NCI-H146 treated with DMSO at 0.1 percent for 48 hours (cell line): ENCODE data around the gene PRKCE.

Source experiments
- DNase-seq: peaks from one replicate; lab custom pipeline; 2025; ENCODE audit not compliant: unreplicated experiment; lab: John Stamatoyannopoulos, UW

PRKCE gene

DNA sequence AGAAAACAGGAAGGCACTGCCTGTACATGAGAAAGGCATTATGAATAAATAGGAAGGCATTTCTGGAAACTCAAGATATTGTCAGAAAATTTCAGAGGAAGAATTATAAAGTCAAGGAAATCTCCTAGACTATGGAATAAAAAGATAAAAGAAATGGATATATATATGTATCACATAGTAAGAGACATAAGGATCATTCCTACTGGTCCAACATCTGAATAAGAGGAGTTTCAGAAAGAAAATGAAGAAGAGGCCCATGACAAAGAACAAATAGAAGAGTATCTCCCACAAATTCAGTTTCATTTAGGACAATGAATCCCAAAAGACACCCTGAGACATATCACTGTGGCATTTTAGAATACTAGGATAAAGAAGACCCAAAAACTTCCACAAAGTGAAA lies 178.8 kb downstream of the PRKCE start:
- DNase-seq, result no peak

DNA sequence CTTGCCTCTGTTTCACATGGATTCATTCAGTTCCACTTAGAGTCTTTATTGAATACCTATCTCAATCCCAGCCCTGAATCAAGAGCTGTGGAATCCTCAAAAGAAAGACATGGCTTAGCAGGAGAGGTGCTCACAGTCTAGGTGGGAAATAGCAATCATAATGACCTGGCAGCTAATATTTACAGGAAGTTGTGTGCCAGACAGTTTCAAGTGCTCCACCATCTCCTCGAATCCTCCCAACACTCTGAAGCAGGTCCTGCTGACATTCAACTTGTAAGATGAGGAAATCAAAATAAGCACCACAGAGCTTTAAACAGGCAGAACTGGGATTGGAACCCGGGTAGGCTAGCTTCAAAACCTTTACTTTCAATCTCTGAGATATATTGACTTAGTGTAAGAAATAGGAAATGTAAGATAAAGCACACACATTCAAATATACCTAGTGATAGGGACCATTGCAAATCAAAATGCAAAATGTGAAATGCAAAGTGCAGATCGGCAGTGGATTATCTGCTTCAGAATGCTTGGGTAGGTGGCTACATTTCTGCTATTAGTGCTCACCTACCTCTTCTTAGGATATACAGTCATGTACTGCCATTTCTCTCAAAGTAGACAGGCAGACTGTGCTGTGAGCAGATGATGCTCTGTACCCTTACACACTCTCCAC lies 182.0 kb downstream of the PRKCE start:
- no peak for DNase-seq

DNA sequence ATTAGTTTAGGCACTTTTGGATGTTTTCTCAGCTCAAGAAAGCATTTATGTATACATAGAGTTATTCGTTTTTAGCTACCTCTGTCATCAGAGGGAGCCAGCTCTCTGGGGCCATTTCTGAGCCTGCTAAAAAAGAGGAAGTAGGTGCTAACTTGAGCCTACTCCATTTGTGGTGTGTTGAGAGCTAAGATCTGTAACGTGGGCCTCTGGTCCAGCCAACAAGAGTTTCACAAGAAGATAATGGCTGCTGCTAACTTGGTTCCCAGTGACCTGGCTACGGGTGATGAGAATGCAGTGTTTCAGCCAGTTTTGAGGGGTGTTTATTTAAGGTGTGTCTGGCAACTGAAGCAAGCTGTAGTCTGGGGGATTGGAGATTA lies 182.5 kb downstream of the PRKCE start:
- no peak for DNase-seq

DNA sequence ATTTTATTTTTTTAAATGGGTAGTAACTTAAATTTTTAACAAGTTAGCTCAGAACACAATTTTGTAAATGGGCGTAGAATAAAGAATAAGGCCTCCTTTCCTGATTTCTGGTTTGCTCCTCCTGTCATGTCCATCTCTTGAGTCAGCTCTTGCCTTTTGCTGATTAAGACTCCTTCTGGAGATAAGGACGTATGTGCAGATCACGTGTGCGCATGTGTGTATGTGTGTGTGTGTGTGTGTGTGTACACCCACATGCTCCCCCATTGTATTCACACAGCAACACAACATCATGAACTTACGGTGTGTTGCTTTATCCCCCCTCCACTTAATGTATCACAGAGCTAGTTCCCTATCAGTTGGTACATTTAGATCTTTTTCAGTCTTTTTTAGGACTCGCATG lies 182.9 kb downstream of the PRKCE start:
- no peak for DNase-seq

DNA sequence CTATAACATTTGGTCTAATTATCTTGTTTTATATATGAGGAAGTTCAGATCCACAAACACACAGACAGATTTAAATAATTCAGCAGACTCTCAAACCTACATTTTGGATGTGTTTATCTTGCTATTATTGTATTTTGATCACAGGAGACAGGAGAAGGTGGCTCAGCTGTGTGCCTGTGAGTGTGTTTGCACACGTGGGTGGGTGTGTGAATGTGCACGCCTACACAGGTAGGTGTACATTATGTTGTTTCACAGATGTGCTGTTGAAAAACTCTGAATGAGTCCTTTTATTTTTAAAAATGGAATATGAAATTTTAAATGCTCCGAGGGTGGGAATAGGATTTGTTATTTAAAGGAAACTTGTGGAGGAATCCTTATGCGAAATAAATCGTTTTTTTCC lies 183.4 kb downstream of the PRKCE start:
- no peak for DNase-seq

DNA sequence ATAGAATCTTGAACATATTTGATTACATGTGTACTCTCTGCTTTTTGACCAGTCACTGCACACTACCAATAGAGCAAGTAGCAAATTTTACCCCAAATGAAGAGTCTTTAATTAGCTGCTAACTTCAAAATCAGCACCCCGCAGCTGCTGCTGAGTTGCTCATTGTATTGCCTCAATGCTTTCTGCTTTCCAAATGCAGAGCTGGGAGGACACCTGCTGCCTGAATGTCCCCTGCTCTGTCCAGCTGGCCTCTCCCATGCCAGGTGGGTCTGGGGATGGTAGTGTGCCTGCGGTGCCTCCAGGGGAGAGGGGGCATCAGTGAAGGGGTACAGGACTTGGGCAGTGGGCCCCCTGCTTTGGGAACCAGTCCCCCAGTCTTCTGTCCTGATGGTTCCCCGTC lies 184.8 kb downstream of the PRKCE start:
- peak; percentile 72 for DNase-seq

DNA sequence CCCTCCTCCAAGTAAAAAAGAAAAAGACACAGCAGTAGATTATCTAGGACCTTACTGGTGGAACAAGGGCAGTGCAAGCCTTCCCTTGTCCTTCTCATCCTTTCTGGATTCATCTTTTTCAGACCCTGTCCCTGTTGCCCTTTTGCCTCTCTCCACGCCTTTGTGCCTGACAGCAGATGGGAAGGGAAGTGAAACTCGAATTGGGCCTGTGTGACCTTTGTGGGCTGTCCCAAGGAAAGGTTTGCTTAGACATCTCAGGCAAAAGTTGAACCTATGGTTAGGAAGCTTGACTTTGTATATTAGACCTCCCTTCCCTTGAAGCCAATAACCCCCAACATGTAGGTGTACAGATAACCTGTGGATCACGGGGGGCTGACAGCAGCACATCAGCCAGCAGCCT lies 185.3 kb downstream of the PRKCE start:
- no peak for DNase-seq

DNA sequence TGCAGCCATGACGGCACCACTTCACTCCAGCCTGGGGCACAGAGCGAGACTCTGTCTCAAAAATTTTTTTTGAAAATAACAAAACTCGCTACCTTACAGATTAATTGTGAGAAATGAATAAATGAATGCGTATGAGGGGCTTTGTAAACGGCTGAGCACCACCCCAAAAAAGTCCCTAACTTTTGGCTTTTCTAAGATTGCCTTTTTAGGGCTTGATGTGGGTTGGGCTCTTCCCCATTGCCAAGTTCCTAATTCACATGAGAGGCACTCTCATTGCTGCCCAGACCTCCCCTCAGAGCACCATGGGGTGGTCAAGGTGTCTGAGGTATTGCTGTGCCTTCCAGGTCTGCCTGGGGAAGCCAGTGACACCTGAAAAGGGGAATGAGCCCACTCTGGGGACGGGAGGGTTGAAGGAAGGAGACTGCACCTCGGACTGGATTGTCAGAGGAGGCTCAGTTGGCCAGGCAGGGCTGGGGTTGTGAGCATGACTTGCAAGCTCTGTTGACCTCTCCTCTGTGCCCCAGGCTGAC lies 186.4 kb downstream of the PRKCE start:
- no peak for DNase-seq

DNA sequence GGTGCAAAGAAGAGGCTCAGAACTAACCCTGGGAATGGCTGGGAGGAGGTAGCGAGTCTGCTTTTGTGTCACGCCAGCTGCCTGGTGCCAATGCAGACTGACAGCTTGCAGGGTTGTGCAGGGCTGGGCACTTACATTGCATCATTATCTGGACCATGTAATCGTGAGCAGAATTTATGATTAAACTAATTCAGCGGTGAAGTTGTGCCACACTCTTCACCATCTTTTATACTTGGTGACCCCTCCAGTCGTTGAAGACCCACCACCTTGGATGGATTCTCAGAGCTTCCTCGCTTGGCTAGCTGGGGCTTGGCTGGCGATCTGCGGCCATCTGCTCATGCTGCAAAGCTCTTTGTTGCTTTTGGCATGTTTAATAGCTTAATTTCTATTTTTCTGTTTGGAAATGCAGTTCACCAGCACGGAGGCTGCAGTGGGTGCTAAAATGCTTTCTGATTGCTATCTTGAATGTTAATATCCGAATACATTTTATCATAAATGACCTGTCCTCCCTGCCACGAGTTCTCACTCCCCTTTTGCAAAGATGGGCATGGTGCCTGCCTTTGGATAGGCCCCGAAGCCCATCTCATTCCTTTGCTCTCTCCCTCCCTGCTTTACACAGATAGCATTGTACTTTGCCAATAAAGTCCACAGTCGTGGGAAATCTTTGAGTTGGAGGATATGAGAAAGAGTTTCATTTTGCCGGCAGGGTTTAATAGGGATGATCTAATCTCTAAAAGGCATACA lies 188.2 kb downstream of the PRKCE start:
- DNase-seq, result no peak

DNA sequence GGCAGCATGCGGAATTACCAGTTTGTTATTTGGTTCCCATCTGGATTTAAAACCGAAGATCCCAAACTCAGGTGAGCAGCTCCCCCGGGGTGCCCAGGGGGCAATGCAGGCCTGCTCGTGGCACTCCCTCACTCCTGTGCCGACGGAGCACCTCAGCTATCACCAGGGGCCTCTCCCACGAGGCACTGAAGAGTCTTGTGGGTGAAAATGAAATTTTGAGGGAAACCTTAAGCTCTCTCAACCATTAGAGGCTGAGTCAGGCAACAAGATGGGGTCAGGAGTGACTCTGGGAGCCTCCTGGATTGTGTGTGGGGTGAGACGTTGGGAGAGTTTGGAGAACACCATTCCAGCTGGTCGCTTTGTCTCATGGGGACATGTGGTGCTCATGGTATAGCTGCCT lies 189.0 kb downstream of the PRKCE start:
- no peak for DNase-seq

DNA sequence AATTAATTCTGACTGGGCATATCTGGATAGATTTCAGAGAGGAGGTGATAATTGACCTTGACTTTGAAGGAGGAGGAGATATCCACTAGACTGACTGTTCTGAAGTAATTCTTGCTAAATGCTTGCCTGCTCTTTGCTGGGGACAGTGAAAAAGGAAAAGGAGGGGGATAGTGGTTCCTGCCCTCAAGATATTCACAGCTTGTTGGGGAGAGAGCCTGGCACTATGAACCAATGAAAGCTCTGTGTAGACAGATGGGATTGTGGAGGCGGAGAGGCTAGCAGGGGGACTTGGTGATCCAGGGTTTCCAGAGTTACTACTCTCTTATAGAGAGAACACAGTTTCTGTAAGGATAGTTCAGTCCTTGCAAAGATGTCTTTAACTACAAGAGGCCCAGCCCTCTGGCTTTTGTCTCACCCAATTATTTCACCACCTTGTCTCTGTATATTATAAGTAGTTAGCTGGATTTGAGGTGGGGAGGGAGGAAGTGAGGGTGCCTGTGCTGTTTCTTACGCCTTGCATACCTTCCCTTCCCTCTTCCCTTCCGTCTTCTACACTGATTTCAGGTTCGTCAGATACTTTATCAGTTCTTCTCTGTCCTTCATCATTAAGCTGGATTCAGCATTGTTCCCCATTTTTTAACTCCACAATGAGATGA lies 190.4 kb downstream of the PRKCE start:
- DNase-seq, result no peak

DNA sequence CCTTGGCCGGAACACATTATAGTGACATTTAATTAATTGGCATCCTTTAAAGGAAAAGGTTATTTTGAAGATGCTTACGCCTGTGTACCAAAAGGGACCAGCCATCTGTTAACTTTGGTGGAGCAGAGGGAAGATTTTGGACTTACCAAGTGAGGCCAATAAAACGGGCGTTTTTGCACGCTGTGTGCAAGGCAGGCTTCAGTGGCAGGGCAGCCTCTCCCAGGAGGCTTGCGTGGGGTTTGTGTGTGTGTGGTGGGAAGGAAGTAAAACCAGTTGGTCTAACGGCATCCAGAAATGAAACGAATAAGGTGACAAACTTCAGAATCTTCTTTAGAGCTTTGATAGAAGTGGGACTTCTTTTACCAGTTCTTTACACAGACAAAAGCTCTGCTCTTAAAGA lies 191.7 kb downstream of the PRKCE start:
- no peak for DNase-seq

DNA sequence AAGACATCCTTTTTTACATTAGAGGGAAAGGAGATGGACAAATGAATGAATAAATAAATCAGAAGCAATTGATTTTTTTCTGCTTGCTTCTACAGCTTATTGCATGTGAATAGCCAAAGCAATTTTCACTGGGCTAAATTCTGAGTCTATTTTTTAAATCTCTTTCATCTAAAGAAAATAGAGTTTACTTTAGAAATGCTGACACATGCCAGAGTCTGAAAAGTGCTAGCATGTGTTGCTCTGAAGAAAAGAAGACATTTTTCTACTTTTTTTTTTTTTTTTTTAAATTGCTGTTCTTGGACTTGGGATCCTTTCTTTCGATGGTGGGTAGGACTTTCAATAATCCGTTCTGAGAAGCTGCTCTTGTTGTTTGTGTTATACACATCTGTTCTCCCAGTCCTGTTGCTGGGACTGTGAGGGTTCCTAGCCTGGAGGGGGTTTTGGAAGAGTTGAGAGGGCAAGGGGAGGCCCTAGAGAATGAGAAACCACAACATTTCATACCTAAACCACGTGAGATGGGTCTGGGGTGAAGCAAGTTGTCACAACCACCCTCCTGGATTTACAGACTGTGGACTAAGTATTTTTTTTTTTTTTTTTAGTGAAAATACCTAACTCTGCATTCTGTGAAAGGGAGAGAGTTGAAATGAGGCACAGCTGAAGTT lies 193.5 kb downstream of the PRKCE start:
- no peak for DNase-seq

DNA sequence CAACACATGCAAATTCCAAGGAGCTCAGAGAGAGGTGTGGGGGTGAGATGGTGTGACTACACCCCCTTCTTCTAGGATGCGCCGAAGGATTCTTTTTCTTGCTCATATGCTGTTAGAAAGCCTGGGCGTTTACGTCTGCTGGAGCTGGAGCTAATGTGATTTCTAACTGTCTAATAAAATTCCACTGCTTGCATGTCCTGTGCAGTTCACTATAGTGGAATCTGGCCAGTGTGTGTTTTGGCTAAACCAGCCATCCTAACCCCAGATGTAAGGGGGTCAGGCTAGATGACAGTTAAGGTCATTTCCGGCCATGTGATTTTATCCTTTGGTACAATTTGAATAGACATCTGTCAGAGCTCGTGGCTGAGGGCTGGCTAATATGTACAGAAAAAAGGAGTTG lies 194.1 kb downstream of the PRKCE start:
- DNase-seq, result no peak

DNA sequence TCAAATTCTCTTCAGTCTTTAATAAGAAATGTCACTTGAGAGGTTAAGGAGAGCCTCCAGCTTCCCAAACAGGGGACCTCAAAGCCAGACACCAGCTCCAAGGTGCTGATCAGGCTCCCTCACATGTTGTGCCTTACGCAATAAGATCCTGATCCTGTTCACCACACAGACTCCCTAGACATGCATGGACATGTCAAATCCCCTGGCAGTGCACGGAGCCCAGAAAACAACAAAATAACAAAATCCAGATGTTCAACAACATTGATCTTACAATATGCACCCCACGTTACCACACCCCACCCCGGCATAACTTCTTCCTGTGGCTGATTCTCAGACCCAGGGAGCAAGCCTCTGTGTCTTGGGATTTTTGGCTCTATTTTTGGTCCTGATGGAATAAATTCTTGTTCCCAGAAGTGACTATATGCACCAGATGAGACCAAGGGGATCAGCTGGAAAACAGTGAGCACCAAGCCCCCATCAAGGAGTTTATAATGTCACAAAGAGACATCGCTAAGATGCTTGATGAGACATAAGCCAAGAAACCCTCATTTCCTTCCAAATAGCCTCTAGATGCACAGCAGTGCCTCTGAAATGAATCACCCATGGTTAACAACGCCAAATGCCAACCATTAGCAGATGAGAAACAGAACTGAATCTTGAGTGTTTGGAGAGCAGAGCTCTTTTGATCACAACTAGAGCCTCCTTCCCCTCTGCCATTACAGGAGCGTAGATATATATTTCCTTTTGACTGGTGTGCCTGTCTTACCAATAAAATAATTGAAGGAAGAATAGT lies 198.2 kb downstream of the PRKCE start:
- DNase-seq, result no peak

DNA sequence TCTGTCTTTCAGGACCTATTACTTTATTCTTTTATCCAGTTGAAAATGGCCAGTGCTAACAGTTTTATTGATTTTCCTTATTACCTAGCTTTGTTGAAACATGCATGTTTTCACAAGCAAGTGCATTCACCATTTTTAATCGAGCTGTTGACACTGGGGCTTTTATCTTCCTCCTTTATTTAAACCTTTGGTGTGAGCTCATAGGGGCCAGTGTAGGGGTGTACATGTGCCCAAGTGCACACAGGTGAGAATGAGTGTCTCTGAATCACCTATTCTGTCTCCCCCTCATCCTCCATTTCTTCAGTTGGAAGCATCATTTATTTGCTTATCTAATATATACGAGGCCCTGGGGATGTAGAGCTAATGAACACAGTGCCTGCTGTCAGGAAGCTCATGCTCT lies 199.1 kb downstream of the PRKCE start:
- peak; percentile 98 for DNase-seq

DNA sequence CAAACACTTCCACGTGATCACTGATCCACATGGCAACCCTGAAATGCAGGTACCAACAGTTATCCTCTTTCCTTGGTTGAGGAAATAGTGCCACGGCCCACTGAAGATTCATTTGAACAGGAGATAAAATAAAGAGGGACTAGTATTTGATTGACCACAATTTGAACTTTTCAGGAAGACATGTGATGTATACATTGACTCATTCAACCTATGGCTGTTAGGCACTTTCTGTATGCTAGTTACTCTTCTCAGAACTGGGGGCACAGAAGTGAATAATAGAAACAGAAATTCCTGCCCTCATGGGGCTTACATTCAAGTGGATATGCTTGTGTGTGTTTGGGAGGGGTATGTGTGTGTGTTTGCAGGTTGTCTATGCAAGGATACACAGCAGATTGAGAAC lies 199.6 kb downstream of the PRKCE start:
- no peak for DNase-seq

DNA sequence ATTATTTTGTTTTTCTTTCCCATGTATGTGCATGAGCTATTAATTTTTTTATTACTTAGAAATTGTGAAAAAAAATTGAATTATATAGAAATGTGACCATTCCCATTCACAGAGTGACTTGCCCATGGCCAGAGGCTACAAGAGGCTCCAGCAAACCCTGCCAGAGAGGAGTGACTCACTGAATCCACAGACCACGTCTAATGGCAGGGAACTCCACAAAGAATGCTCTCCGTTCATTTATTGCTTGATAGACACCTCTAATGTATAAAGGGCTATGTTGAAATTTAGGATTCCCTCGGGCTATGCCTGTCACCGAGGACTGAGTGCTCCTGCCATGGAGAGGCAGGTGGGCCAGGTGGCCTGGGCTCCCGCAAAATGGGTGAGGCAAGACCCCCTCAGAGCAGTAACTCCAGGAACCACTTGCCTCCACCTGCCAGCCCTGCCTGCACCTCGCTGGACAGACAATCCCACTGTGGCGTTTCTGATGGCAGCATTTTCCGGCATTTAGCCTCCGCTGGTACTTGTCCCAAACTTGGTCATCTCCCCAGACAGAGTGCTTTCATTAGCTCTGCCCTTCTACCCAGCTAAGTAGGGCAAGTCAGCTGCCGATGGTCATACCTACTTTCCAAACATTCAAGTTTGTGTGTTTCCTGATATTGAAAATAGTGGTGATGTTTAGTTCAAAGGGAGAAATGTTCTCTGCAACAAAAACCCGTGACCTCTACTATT lies 200.3 kb downstream of the PRKCE start:
- DNase-seq, result peak; percentile 93

DNA sequence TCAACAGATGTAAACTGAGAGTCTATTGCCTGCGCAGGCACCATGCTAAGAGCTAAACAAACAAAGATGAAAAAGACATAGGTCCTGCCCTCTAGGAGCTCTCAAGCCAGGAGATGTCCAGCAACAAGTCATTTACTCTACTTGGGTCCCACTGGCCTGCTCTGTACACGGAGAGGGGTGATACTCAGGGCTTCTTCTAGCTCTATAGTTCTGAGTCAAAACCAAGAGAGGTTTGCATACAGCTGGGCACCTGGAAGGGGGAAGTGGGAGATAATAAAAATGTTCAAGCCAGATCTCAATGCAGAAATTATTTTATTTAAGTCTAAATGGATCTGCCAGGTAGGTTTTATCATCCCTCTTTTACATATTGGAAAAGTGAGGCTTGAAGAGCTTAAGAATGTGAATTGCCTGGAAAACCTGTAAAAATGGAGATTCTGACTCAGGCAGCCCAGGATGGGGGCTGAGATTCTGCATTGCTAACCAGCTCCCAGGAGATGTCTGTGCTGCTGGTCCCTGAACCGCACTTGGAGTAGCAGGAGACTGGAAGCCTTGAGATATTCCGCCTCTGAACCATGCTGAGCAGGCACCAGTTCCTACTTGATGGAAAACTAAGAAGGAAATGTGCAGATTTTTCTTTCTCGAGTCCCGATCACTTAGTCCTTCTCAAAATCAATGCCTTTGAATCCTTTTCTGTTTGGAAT lies 201.1 kb downstream of the PRKCE start:
- DNase-seq, result no peak

DNA sequence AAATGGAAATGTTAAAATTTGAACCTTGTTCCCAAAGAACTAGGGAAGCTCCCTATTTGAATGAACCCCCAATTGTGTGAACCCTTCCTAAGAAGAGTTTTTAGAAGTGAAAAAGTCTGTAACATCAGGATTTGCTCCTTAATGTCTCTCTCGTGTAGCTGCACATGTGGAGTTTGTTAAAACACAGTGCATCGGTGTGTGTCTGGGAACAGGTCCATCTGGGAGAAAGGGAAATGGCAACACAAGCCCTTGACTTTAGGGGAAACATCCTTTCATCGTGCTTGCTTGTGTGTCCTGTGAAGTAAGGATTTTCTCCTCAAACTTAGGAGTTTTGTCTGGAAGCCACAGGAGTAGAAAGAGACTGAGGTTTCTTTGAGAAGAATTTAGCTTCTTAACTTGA lies 203.9 kb downstream of the PRKCE start:
- DNase-seq, result no peak
